HL-60 (cell line): ENCODE measurements around the gene SFTPB.

Experiments used
- CTCF ChIP-seq: IDR thresholded peaks from one replicate; pipeline ENCODE4 v1.5.1; 2011; ENCODE audit warnings: low read length, control low read depth, inconsistent platforms; ENCODE audit not compliant: insufficient read depth
- POLR2AphosphoS5 ChIP-seq: IDR thresholded peaks from 2 replicates; pipeline ENCODE4 v1.6.1; 2012; ENCODE audit warnings: low read depth

- TF ChIP-seq CTCF (no peak), POLR2AphosphoS5 (no peak)
Measured at GRCh38 chr2:85648619-85649018, 19.4 kb downstream of the SFTPB start.
